ENCODE data around the gene HOXC9. TPM values are rescaled to one million over a fixed set of nuclear protein-coding genes. Genes with fewer than 3 reads are reported as not detected.

HOXC9 gene
- total RNA-seq, 4 donors from 2014 or later: 0.28 to 2.0 (median 0.44) TPM; not detected in 1

DNA sequence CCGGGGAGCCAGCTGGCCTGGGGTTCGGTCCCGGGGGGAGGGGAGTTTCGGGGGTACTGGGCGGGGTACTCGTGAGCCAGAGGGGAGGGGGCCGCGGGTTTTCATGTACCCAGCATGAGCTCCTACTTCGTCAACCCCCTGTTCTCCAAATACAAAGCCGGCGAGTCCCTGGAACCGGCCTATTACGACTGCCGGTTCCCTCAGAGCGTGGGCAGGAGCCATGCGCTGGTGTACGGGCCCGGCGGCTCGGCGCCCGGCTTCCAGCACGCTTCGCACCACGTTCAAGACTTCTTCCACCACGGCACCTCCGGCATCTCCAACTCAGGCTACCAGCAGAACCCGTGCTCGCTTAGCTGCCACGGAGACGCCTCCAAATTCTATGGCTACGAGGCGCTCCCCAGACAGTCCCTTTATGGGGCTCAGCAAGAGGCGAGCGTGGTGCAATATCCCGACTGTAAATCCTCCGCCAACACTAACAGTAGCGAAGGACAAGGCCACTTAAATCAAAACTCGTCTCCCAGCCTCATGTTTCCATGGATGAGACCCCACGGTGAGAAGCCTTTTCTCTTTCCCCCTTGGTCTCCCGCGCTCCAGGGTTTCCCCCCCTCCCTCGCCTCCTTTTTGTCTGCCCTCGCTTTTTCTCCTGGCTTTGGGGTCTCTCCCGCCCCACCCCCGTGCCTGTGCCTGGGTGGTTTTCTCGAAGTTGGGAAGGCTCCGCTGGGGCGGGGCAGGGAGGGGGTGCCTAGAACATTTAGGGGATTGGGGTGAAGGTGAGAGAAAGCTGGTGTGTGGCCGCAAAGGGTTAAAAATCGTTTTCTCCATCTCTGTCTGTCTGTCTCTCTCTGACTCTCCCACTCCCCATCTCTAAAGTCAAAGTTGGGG is 9.5 kb downstream of the HOXC9 start:
- DNase-seq (ENCODE audit: low spot score) (no peak), ATAC-seq (ENCODE audit: low FRiP score) (peak; percentile 42)

GRCh38 chr12:54010053-54010971 is 10.4 kb downstream of the HOXC9 start:
- no peak for ATAC-seq (ENCODE audit: low FRiP score)
- TF ChIP-seq, protein P1, sequence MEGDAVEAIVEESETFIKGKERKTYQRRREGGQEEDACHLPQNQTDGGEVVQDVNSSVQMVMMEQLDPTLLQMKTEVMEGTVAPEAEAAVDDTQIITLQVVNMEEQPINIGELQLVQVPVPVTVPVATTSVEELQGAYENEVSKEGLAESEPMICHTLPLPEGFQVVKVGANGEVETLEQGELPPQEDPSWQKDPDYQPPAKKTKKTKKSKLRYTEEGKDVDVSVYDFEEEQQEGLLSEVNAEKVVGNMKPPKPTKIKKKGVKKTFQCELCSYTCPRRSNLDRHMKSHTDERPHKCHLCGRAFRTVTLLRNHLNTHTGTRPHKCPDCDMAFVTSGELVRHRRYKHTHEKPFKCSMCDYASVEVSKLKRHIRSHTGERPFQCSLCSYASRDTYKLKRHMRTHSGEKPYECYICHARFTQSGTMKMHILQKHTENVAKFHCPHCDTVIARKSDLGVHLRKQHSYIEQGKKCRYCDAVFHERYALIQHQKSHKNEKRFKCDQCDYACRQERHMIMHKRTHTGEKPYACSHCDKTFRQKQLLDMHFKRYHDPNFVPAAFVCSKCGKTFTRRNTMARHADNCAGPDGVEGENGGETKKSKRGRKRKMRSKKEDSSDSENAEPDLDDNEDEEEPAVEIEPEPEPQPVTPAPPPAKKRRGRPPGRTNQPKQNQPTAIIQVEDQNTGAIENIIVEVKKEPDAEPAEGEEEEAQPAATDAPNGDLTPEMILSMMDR (IDR thresholded peaks at IDR 0.05): no peak
- no peak for DNase-seq (ENCODE audit: low spot score)

More for the DNA sequence above, 9.5 kb downstream of the HOXC9 start:
- TF ChIP-seq, protein P1 (IDR thresholded peaks at IDR 0.05): no peak

- TF ChIP-seq, protein P1 (IDR thresholded peaks at IDR 0.05): no peak
Measured at GRCh38 chr12:54010972-54011664, 11.2 kb downstream of the HOXC9 start.

DNA sequence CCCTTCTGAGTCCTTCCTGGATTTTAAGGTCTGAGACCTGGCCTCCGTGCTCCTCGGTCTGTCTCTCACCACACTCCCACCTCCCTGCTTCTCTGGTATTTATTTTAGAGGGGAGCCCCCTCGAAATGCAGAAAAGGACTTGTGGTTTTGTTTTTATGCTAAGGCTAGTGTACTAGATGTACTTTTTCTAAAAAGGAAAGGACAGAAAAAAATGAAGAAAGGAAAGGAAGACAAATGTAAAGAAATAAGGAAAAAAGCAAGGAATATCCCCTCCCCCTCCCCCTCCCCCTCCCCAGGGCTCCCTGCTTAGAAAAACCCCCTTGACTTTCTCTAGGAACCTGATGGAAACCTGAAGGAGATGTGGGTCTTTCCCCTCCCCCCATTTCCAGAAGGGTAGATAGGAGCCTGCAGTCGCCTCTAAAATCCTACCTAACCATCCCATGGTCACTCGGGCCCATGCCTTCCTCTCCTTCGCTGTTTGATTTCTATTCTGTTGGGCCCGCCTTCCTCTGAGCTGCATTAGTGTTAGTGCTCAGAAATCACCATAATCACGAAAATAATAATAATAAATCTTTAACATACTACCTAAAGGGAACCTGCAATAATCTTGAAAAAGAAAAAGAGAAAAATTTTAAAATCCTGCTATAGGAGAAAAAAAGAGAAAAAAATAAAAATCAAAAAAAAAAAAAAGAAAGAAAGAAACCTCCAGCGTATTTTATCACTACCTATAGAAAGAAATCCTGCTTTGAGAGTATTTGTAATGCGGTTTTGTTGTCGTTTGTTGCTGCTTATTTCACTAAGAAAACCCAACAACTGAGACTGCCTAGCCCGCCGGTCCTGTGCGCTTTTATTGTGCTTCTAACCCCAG is 11.9 kb downstream of the HOXC9 start:
- TF ChIP-seq, protein P1 (IDR thresholded peaks at IDR 0.05): no peak
- ATAC-seq (ENCODE audit: low FRiP score) (no peak), DNase-seq (ENCODE audit: low spot score) (no peak)

More at GRCh38 chr12:54010972-54011664, 11.2 kb downstream of the HOXC9 start:
- no peak for ATAC-seq (ENCODE audit: low FRiP score)
- no peak for DNase-seq (ENCODE audit: low spot score)

DNA sequence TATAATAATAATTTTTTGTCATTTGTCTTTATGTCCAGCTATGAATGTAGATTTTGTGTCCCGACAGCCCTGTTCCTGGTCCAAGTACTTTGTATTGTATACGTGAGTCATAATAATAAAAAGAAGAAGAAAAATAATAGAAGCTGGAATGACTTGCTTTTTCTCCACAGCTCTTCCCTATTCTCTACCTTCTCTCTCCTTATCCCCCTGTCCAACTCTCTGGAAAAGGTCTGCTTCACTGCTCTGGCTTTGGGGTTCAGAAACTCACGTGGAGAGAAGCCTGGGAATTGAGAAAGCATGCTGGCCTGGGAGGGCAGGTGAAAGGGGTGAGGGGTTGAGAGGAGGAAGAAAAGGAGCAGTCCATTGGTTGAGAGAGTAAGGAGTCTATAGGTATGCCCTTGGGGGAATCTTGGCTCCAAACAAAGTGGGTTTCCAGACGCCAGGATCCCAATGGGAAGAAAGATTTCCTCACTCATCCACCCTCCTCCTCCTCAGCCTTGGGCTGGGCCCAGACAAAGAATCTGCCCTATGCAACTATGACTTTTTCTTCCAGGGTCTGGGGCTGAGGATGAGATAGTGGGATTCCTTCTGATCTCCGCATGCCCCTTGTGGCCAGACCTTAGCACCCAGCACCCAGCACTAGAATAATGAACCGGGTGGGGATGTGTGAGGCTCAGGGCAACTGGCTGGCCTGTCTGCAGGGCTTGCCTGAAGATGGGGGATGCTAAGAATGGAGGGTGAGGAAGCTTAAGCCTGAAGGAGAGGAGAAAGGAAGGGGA is 12.9 kb downstream of the HOXC9 start:
- ATAC-seq (ENCODE audit: low FRiP score): no peak
- no peak for DNase-seq (ENCODE audit: low spot score)

More for the DNA sequence above, 12.9 kb downstream of the HOXC9 start:
- TF ChIP-seq, protein P1 (IDR thresholded peaks at IDR 0.05): no peak
